Measurements from ENCODE around the gene ERFE. TPM values are rescaled to one million over a fixed set of nuclear protein-coding genes. Genes with fewer than 3 reads are reported as not detected.

ERFE gene
- total RNA-seq, 1 donor from 2014 or later = 0.85 TPM

- H3K4me1 Mint-ChIP-seq = peaks cover 14% of the 10 kb centered on the region
- no peaks in the 10 kb centered on the region for H3K36me3 Mint-ChIP-seq
- H3K27ac Mint-ChIP-seq = no peak overlapping the region
- TF ChIP-seq, protein P1, sequence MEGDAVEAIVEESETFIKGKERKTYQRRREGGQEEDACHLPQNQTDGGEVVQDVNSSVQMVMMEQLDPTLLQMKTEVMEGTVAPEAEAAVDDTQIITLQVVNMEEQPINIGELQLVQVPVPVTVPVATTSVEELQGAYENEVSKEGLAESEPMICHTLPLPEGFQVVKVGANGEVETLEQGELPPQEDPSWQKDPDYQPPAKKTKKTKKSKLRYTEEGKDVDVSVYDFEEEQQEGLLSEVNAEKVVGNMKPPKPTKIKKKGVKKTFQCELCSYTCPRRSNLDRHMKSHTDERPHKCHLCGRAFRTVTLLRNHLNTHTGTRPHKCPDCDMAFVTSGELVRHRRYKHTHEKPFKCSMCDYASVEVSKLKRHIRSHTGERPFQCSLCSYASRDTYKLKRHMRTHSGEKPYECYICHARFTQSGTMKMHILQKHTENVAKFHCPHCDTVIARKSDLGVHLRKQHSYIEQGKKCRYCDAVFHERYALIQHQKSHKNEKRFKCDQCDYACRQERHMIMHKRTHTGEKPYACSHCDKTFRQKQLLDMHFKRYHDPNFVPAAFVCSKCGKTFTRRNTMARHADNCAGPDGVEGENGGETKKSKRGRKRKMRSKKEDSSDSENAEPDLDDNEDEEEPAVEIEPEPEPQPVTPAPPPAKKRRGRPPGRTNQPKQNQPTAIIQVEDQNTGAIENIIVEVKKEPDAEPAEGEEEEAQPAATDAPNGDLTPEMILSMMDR (IDR thresholded peaks at IDR 0.05; ENCODE audit: unreplicated experiment) = no peak
- H3K4me3 Mint-ChIP-seq = no peak overlapping the region
- DNase-seq (ENCODE audit: low spot score in 2 of 2, unreplicated experiment in 2 of 2) = no peak
- no peaks in the 10 kb centered on the region for H3K9me3 Mint-ChIP-seq
- no peaks in the 10 kb centered on the region for H3K27me3 Mint-ChIP-seq (ENCODE audit: low read depth)
Measured at GRCh38 chr2:238145851-238146250, 12.9 kb upstream of the ERFE start.

GRCh38 chr2:238146884-238147544 lies 11.8 kb upstream of the ERFE start:
- TF ChIP-seq, protein P1 (IDR thresholded peaks at IDR 0.05; ENCODE audit: unreplicated experiment) = no peak
- Mint-ChIP-seq H3K36me3 (no peaks in the 10 kb centered on the region), H3K4me1 (peaks cover 6% of the 10 kb centered on the region), H3K27me3 (ENCODE audit: low read depth) (no peaks in the 10 kb centered on the region), H3K27ac (no peak overlapping the region), H3K4me3 (no peak overlapping the region), H3K9me3 (no peaks in the 10 kb centered on the region)
- DNase-seq (ENCODE audit: low spot score in 2 of 2, unreplicated experiment in 2 of 2) = no peak

GRCh38 chr2:238148981-238149380 lies 9.8 kb upstream of the ERFE start:
- H3K27ac Mint-ChIP-seq = no peak overlapping the region

GRCh38 chr2:238149841-238150572 lies 8.8 kb upstream of the ERFE start:
- TF ChIP-seq, protein P1 (IDR thresholded peaks at IDR 0.05; ENCODE audit: unreplicated experiment) = no peak
- H3K27ac Mint-ChIP-seq = no peak overlapping the region
- no peak for DNase-seq (ENCODE audit: low spot score in 2 of 2, unreplicated experiment in 2 of 2)
- no peak overlapping the region for H3K4me3 Mint-ChIP-seq
- H3K4me1 Mint-ChIP-seq = no peaks in the 10 kb centered on the region
- H3K36me3 Mint-ChIP-seq = no peaks in the 10 kb centered on the region
- no peaks in the 10 kb centered on the region for H3K27me3 Mint-ChIP-seq (ENCODE audit: low read depth)
- H3K9me3 Mint-ChIP-seq = peaks cover 3% of the 10 kb centered on the region

More at GRCh38 chr2:238148981-238149380, 9.8 kb upstream of the ERFE start:
- no peaks in the 10 kb centered on the region for H3K36me3 Mint-ChIP-seq
- no peak overlapping the region for H3K4me3 Mint-ChIP-seq
- H3K4me1 Mint-ChIP-seq = no peaks in the 10 kb centered on the region
- H3K9me3 Mint-ChIP-seq = peaks cover under 1% of the 10 kb centered on the region
- TF ChIP-seq, protein P1 (IDR thresholded peaks at IDR 0.05; ENCODE audit: unreplicated experiment) = no peak
- DNase-seq (ENCODE audit: low spot score in 2 of 2, unreplicated experiment in 2 of 2) = no peak
- no peaks in the 10 kb centered on the region for H3K27me3 Mint-ChIP-seq (ENCODE audit: low read depth)

DNA sequence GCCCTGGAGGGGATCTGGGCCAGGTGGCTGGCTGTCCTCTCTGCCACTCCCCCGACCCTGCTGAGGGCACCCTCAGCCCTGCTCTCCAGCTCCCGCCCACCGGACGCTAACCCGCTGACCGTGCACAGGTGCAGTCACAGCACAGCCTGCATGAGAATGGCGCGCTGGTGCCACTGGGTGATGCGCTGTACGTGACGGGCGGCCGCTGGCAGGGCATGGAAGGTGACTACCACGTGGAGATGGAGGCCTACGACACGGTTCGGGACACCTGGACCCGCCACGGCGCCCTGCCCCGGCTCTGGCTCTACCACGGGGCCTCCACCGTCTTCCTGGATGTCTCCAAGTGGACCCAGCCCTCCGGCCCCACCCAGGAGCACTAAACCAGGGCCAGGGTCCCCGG lies 8.1 kb upstream of the ERFE start:
- Mint-ChIP-seq H3K9me3 (peaks cover 3% of the 10 kb centered on the region), H3K27ac (no peak overlapping the region), H3K4me1 (no peaks in the 10 kb centered on the region), H3K4me3 (no peak overlapping the region), H3K27me3 (ENCODE audit: low read depth) (no peaks in the 10 kb centered on the region), H3K36me3 (no peaks in the 10 kb centered on the region)
- DNase-seq (ENCODE audit: low spot score in 2 of 2, unreplicated experiment in 2 of 2) = no peak
- TF ChIP-seq, protein P1 (IDR thresholded peaks at IDR 0.05; ENCODE audit: unreplicated experiment) = no peak

Measured in mesothelial cell of epicardium (in vitro differentiated cells).